HCT116 (cell line): ENCODE data around the gene UBAC2. TPM values are rescaled to one million over a fixed set of nuclear protein-coding genes. Genes with fewer than 3 reads are reported as not detected.

Experiments used
- ATAC-seq: fragments of 200-7000 bp; cut with Tn5 transposase; 2 replicates; pipeline ENCODE4 v1.9.1; 2020; ENCODE audit warnings: mild to moderate bottlenecking, moderate library complexity
- BruUV-seq: library from RNA; stranded (reverse); fragments of 400-500 nt; replicated peaks from 2 replicates; lab custom pipeline; 2021; lab: Mats Ljungman, UMichigan
- CTCF ChIA-PET: fragments of 300-600 bp; sonication (Branson Sonifier 250); formaldehyde crosslinking; loops from one replicate; lab custom pipeline; 2021; ENCODE audit warnings: antibody characterized with exemption; lab: Charles Lee
- POLR2A ChIA-PET: fragments of 300-600, 350-600 bp; sonication (Branson Sonifier 250); formaldehyde crosslinking; loops from one replicate; lab custom pipeline; 2021; ENCODE audit warnings: antibody characterized with exemption; lab: Charles Lee
- RAD21 ChIA-PET, 2 experiments: fragments of 300-600 bp; sonication (Branson Sonifier 250); formaldehyde crosslinking; loops; one replicate each; lab custom pipeline; 2023; ENCODE audit warnings: low total read pairs in 2 of 2; ENCODE audit not compliant: uncharacterized antibody in 2 of 2, unreplicated experiment in 2 of 2, low non-redundant PET in 1 of 2; lab: Charles Lee
- DNase-seq: peaks from one replicate; pipeline ENCODE4 v3.0.0-alpha.2; 2010; ENCODE audit warnings: low read depth, low spot score
- H2AFZ ChIP-seq: fragments of 200-600 bp; shearing (Covaris generic), sonication (generic); 2 replicates; pipeline ENCODE4 v1.6.1; 2017; ENCODE audit warnings: low read depth, mixed run types, mixed read lengths, antibody characterized with exemption, low read length; ENCODE audit not compliant: poor library complexity, severe bottlenecking
- H3K27ac ChIP-seq: 2 replicates; pipeline ENCODE4 v1.5.1; 2012; ENCODE audit warnings: low read depth, low read length
- H3K27me3 ChIP-seq: fragments of 200-600 bp; sonication (generic); 2 replicates; pipeline ENCODE4 v1.6.1; 2016; ENCODE audit warnings: mixed run types, low read length, mixed read lengths; ENCODE audit not compliant: insufficient read depth
- H3K36me3 ChIP-seq, 2 experiments: fragments of 200-500 bp in 1 of 2; fragments of 200-600 bp in 1 of 2; sonication (Bioruptor generic) in 1 of 2; sonication (generic) in 1 of 2; 2 replicates each; pipeline versions ENCODE4 v1.5.1 to v1.6.1; 2014 to 2016; ENCODE audit warnings: low read length in 2 of 2, inconsistent platforms in 1 of 2, mixed read lengths in 1 of 2, mixed run types in 1 of 2; ENCODE audit not compliant: insufficient read depth in 2 of 2, control insufficient read depth in 1 of 2
- H3K4me1 ChIP-seq, 2 experiments: fragments of 200-600 bp in 1 of 2; sonication (generic) in 1 of 2; 2 replicates each; pipeline versions ENCODE4 v1.5.1 to v1.6.1; 2012 to 2017; ENCODE audit warnings: low read length in 2 of 2, inconsistent platforms in 1 of 2, mild to moderate bottlenecking in 1 of 2, mixed read lengths in 1 of 2, mixed run types in 1 of 2, moderate library complexity in 1 of 2; ENCODE audit not compliant: insufficient read depth in 2 of 2, control insufficient read depth in 1 of 2
- H3K4me2 ChIP-seq: fragments of 200-600 bp; sonication (generic); 2 replicates; pipeline ENCODE4 v1.6.1; 2017; ENCODE audit warnings: mixed run types, low read length, mixed read lengths
- H3K4me3 ChIP-seq, 2 experiments: fragments of 200-600 bp in 1 of 2; sonication (generic) in 1 of 2; replicated peaks in 1 of 2; 2 replicates each; pipeline ENCODE4 v1.5.1; 2011 to 2016; ENCODE audit warnings: low read length in 2 of 2, control low read depth in 1 of 2, low read depth in 1 of 2, mild to moderate bottlenecking in 1 of 2, mixed read lengths in 1 of 2, mixed run types in 1 of 2
- H3K79me2 ChIP-seq: fragments of 200-600 bp; sonication (generic); 2 replicates; pipeline ENCODE4 v1.6.1; 2017; ENCODE audit warnings: mild to moderate bottlenecking, mixed run types, low read length, moderate library complexity, mixed read lengths; ENCODE audit not compliant: insufficient read depth
- H3K9ac ChIP-seq: fragments of 200-600 bp; sonication (generic); 2 replicates; pipeline ENCODE4 v1.6.1; 2016; ENCODE audit warnings: low read length, mixed read lengths
- H3K9me2 ChIP-seq: fragments of 200-600 bp; sonication (generic), shearing (Covaris generic); 2 replicates; pipeline ENCODE4 v1.6.1; 2017; ENCODE audit warnings: mixed run types, mild to moderate bottlenecking, moderate library complexity; ENCODE audit not compliant: insufficient read depth
- H3K9me3 ChIP-seq, 2 experiments: fragments of 200-500 bp in 1 of 2; fragments of 200-600 bp in 1 of 2; sonication (Bioruptor generic) in 1 of 2; sonication (generic) in 1 of 2; 2 replicates each; pipeline ENCODE4 v1.6.1; 2014 to 2017; ENCODE audit warnings: low read length in 2 of 2, mixed read lengths in 2 of 2, inconsistent platforms in 1 of 2, low read depth in 1 of 2, mild to moderate bottlenecking in 1 of 2, mixed run types in 1 of 2, moderate library complexity in 1 of 2; ENCODE audit not compliant: control insufficient read depth in 1 of 2, insufficient read depth in 1 of 2
- H4K20me1 ChIP-seq: fragments of 200-600 bp; sonication (generic), shearing (Covaris generic); 2 replicates; pipeline ENCODE4 v1.6.1; 2017; ENCODE audit warnings: mixed run types, mild to moderate bottlenecking, moderate library complexity; ENCODE audit not compliant: insufficient read depth
- FOSL1 ChIP-seq: IDR thresholded peaks from 2 replicates; pipeline ENCODE4 v1.6.1; 2012; ENCODE audit warnings: low read depth
- JUND ChIP-seq: IDR thresholded peaks from 2 replicates; pipeline ENCODE4 v1.6.1; 2012
- MAX ChIP-seq: IDR thresholded peaks from 2 replicates; pipeline ENCODE4 v1.6.1; 2012
- POLR2A ChIP-seq: IDR thresholded peaks from 2 replicates; pipeline ENCODE4 v1.7.0; 2011; ENCODE audit warnings: borderline replicate concordance; ENCODE audit not compliant: insufficient read depth, insufficient read length; ENCODE audit errors: extremely low read depth
- SP1 ChIP-seq: IDR thresholded peaks from 2 replicates; pipeline ENCODE4 v1.6.1; 2012; ENCODE audit warnings: low read depth
- ZFX ChIP-seq: fragments of 450-650 bp; IDR thresholded peaks from 2 replicates; pipeline ENCODE4 v1.6.1; 2017
- ZNF274 ChIP-seq: fragments of 200-500 bp; sonication (Bioruptor generic); IDR thresholded peaks from 2 replicates; pipeline ENCODE4 v1.6.1; 2014; ENCODE audit warnings: mild to moderate bottlenecking, low read depth, low read length, inconsistent platforms
- intact Hi-C: fragments of 100-400 bp; cut with micrococcal nuclease; formaldehyde crosslinking; loops from 2 replicates; pipeline ENCODE4 v1.10.0; 2022
- total RNA-seq: library from RNA; stranded (reverse); gene quantifications from one replicate; pipeline ENCODE4 v1.2.1, GENCODE V29; 2021; ENCODE audit not compliant: unreplicated experiment
- TF ChIP-seq, protein P1 (sequence below), 3 experiments: fragments of 200-600 bp in 1 of 3; sonication (generic) in 1 of 3; IDR thresholded peaks in 2 of 3; conservative IDR thresholded peaks in 1 of 3; 2 replicates each; pipeline ENCODE4 v1.5.1; 2012 to 2017; ENCODE audit warnings: low read depth in 2 of 3, low read length in 2 of 3, antibody characterized with exemption in 1 of 3, borderline replicate concordance in 1 of 3, control low read depth in 1 of 3, mild to moderate bottlenecking in 1 of 3, mixed read lengths in 1 of 3, mixed run types in 1 of 3, moderate library complexity in 1 of 3; ENCODE audit not compliant: insufficient read depth in 1 of 3

UBAC2 gene
- total RNA-seq, 1 experiment from 2014 or later = 67.4 TPM

- no peak for TF ChIP-seq ZNF274
- TF ChIP-seq, protein P1, sequence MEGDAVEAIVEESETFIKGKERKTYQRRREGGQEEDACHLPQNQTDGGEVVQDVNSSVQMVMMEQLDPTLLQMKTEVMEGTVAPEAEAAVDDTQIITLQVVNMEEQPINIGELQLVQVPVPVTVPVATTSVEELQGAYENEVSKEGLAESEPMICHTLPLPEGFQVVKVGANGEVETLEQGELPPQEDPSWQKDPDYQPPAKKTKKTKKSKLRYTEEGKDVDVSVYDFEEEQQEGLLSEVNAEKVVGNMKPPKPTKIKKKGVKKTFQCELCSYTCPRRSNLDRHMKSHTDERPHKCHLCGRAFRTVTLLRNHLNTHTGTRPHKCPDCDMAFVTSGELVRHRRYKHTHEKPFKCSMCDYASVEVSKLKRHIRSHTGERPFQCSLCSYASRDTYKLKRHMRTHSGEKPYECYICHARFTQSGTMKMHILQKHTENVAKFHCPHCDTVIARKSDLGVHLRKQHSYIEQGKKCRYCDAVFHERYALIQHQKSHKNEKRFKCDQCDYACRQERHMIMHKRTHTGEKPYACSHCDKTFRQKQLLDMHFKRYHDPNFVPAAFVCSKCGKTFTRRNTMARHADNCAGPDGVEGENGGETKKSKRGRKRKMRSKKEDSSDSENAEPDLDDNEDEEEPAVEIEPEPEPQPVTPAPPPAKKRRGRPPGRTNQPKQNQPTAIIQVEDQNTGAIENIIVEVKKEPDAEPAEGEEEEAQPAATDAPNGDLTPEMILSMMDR (IDR thresholded peaks at IDR 0.05 in 2 of 3, conservative IDR thresholded peaks at IDR 0.05 in 1 of 3; ENCODE audit: borderline replicate concordance in 1 of 3, insufficient read depth in 1 of 3, low read depth in 2 of 3, low read length in 2 of 3) = no peak
- TF ChIP-seq POLR2A = no peak
These were observed 77.0 kb downstream of the UBAC2 start (continued) for GRCh38 chr13:99277629-99278028.

DNA sequence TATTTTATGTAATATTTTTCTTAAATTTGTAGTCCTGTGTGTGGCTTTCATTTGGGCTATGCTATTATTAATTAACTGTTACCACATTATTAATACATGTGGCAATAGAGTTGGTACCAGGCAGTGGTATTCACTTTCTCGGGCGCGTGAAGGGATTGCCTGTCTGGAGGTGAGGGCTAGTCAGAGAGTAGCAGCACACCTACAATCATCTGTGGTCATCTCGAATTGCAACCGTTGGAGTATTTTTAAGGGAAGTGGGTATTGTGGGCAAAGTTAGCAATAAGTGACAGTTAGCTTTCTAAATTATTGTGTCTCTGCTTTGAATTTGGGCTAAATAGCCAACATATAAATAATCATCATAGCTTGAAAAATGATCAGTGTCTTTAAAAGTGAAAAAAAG lies 77.5 kb downstream of the UBAC2 start:
- Histone ChIP-seq H3K4me2 (no peak overlapping the region), H3K36me3 (no peaks in the 10 kb centered on the region), H3K4me3 (no peak overlapping the region), H3K79me2 (peaks cover 21% of the 10 kb centered on the region; the same call in 1 of the 2 replicates), H3K27me3 (no peaks in the 10 kb centered on the region), H3K27ac (no peak overlapping the region), H2AFZ (no peak overlapping the region), H3K9ac (no peak overlapping the region), H4K20me1 (no peaks in the 10 kb centered on the region), H3K9me2 (no peaks in the 10 kb centered on the region), H3K4me1 (peaks cover 0 to 4% of the 10 kb centered on the region in 2 experiments; a peak in 1 of 4 replicates), H3K9me3 (no peaks in the 10 kb centered on the region)
- POLR2A ChIA-PET = no interaction called here
- CTCF ChIA-PET = no interaction called here
- intact Hi-C loops = no loop called here
- no peak for TF ChIP-seq JUND
- ATAC-seq (no peak), DNase-seq (no peak)
- RAD21 ChIA-PET = no interaction called here
- no TSS peak for BruUV-seq

- Histone ChIP-seq H3K4me1 (peaks cover 0 to 4% of the 10 kb centered on the region in 2 experiments; a peak in 1 of 4 replicates), H3K4me2 (no peak overlapping the region), H2AFZ (no peak overlapping the region), H3K9ac (no peak overlapping the region), H3K27ac (no peak overlapping the region), H4K20me1 (no peaks in the 10 kb centered on the region), H3K9me3 (no peaks in the 10 kb centered on the region), H3K79me2 (peaks cover 24% of the 10 kb centered on the region; the same call in 1 of the 2 replicates), H3K36me3 (no peaks in the 10 kb centered on the region), H3K27me3 (no peaks in the 10 kb centered on the region), H3K4me3 (no peak overlapping the region), H3K9me2 (no peaks in the 10 kb centered on the region)
- POLR2A ChIA-PET = no interaction called here
- DNase-seq (no peak), ATAC-seq (no peak)
- intact Hi-C loops = no loop called here
- no TSS peak for BruUV-seq
- CTCF ChIA-PET = no interaction called here
- RAD21 ChIA-PET = no interaction called here
- TF ChIP-seq ZNF274 = no peak
- TF ChIP-seq JUND = no peak
- TF ChIP-seq MAX = no peak
- TF ChIP-seq FOSL1 = no peak
- TF ChIP-seq ZFX = no peak
- TF ChIP-seq SP1 = no peak
- TF ChIP-seq, protein P1 (IDR thresholded peaks at IDR 0.05 in 2 of 3, conservative IDR thresholded peaks at IDR 0.05 in 1 of 3; ENCODE audit: borderline replicate concordance in 1 of 3, insufficient read depth in 1 of 3, low read depth in 2 of 3, low read length in 2 of 3) = no peak
These were observed 78.2 kb downstream of the UBAC2 start for GRCh38 chr13:99278843-99279242.
